HCT116 (cell line): Measurements from ENCODE around the gene TMEM201.

Experiments used
- ATF3 ChIP-seq: IDR thresholded peaks from 2 replicates; pipeline ENCODE4 v1.6.1; 2012
- CEBPB ChIP-seq: IDR thresholded peaks from 2 replicates; pipeline ENCODE4 v1.6.1; 2012; ENCODE audit warnings: low read depth
- CTCF ChIP-seq, 3 experiments: fragments of 200-600 bp in 1 of 3; sonication (generic) in 1 of 3; IDR thresholded peaks in 2 of 3; conservative IDR thresholded peaks in 1 of 3; 2 replicates each; pipeline ENCODE4 v1.5.1; 2012 to 2017; ENCODE audit warnings: low read depth in 2 of 3, low read length in 2 of 3, antibody characterized with exemption in 1 of 3, borderline replicate concordance in 1 of 3, control low read depth in 1 of 3, mild to moderate bottlenecking in 1 of 3, mixed read lengths in 1 of 3, mixed run types in 1 of 3, moderate library complexity in 1 of 3; ENCODE audit not compliant: insufficient read depth in 1 of 3
- EZH2 ChIP-seq: fragments of 200-600 bp; sonication (generic); IDR thresholded peaks from 2 replicates; pipeline ENCODE4 v1.6.1; 2017; ENCODE audit warnings: antibody characterized with exemption, mixed run types
- EZH2phosphoT487 ChIP-seq: fragments of 200-600 bp; IDR thresholded peaks from 2 replicates; pipeline ENCODE4 v1.6.1; 2018; ENCODE audit warnings: antibody characterized with exemption, borderline replicate concordance
- MAX ChIP-seq: IDR thresholded peaks from 2 replicates; pipeline ENCODE4 v1.6.1; 2012
- POLR2A ChIP-seq: IDR thresholded peaks from 2 replicates; pipeline ENCODE4 v1.7.0; 2011; ENCODE audit warnings: borderline replicate concordance; ENCODE audit not compliant: insufficient read depth, insufficient read length; ENCODE audit errors: extremely low read depth
- POLR2AphosphoS5 ChIP-seq: IDR thresholded peaks from 2 replicates; pipeline ENCODE4 v1.6.1; 2011; ENCODE audit warnings: mild to moderate bottlenecking, low read depth, low read length, moderate library complexity
- RAD21 ChIP-seq: IDR thresholded peaks from 2 replicates; pipeline ENCODE4 v1.6.1; 2012; ENCODE audit warnings: low read depth, mild to moderate bottlenecking
- REST ChIP-seq: IDR thresholded peaks from 2 replicates; pipeline ENCODE4 v1.6.1; 2012; ENCODE audit warnings: low read depth
- SP1 ChIP-seq: IDR thresholded peaks from 2 replicates; pipeline ENCODE4 v1.6.1; 2012; ENCODE audit warnings: low read depth
- YY1 ChIP-seq: IDR thresholded peaks from 2 replicates; pipeline ENCODE4 v1.6.1; 2011; ENCODE audit warnings: low read length, low read depth, moderate library complexity, mild to moderate bottlenecking; ENCODE audit not compliant: insufficient replicate concordance; ENCODE audit errors: extremely low read depth

GRCh38 chr1:9626201-9626608, 37.5 kb downstream of the TMEM201 start:
- TF ChIP-seq CTCF (IDR thresholded peaks at IDR 0.05 in 2 of 3, conservative IDR thresholded peaks at IDR 0.05 in 1 of 3; ENCODE audit: borderline replicate concordance in 1 of 3, insufficient read depth in 1 of 3, low read depth in 2 of 3, low read length in 2 of 3) (no peak), POLR2AphosphoS5 (no peak), POLR2A (no peak), EZH2 (no peak), ATF3 (no peak), YY1 (no peak), MAX (no peak), REST (no peak), SP1 (no peak), RAD21 (no peak), CEBPB (no peak), EZH2phosphoT487 (no peak)
